ENCODE measurements around the gene CD247. TPM values are rescaled to one million over a fixed set of nuclear protein-coding genes. Genes with fewer than 3 reads are reported as not detected.

CD247 gene
- total and polyA plus RNA-seq, 9 of the 15 experiments (the other 6 are each of a cell fraction or from before 2014, with no cell fraction given) = 0.08 to 0.42 (median 0.28) TPM; not detected in 5

DNA sequence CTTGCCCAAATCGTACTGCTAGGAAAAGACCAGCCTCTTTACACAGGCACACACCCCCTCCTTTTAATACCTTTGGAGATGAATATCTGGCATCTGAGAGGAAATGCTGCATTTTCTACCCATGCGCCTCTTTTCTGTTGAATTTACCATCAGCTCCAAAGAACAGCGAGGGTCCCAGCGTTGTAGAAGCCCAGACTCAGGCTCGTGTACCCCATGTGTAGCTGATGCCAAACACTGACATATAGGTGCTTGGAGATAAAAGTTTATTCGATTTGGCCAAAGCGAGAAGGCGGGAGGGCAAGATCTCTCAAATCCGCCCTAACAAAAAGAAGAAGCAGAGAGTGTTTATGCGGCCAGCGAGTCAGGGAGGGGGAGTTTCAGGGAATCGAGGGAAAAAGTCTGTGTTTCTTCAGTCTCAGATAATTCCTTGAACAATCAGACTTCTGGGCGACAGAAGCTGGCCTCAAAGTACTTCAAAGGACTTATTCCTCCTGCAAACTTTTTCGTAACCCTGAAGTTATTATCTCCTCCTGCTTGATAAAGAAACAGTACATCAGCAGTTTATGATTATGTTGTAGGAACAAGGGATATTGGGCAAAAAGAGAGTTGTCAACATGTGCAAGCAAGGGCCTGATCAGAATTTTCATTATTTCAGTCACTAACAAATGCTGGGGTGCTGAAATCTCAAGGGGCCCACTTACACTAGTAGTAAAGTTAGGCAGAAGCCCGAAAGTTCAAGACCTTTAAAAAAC, 35.9 kb upstream of the CD247 start (continued):
- TF ChIP-seq, protein P1, sequence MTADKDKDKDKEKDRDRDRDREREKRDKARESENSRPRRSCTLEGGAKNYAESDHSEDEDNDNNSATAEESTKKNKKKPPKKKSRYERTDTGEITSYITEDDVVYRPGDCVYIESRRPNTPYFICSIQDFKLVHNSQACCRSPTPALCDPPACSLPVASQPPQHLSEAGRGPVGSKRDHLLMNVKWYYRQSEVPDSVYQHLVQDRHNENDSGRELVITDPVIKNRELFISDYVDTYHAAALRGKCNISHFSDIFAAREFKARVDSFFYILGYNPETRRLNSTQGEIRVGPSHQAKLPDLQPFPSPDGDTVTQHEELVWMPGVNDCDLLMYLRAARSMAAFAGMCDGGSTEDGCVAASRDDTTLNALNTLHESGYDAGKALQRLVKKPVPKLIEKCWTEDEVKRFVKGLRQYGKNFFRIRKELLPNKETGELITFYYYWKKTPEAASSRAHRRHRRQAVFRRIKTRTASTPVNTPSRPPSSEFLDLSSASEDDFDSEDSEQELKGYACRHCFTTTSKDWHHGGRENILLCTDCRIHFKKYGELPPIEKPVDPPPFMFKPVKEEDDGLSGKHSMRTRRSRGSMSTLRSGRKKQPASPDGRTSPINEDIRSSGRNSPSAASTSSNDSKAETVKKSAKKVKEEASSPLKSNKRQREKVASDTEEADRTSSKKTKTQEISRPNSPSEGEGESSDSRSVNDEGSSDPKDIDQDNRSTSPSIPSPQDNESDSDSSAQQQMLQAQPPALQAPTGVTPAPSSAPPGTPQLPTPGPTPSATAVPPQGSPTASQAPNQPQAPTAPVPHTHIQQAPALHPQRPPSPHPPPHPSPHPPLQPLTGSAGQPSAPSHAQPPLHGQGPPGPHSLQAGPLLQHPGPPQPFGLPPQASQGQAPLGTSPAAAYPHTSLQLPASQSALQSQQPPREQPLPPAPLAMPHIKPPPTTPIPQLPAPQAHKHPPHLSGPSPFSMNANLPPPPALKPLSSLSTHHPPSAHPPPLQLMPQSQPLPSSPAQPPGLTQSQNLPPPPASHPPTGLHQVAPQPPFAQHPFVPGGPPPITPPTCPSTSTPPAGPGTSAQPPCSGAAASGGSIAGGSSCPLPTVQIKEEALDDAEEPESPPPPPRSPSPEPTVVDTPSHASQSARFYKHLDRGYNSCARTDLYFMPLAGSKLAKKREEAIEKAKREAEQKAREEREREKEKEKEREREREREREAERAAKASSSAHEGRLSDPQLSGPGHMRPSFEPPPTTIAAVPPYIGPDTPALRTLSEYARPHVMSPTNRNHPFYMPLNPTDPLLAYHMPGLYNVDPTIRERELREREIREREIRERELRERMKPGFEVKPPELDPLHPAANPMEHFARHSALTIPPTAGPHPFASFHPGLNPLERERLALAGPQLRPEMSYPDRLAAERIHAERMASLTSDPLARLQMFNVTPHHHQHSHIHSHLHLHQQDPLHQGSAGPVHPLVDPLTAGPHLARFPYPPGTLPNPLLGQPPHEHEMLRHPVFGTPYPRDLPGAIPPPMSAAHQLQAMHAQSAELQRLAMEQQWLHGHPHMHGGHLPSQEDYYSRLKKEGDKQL (CRISPR knock-in tag; IDR thresholded peaks at IDR 0.05; ENCODE audit: borderline replicate concordance) = no peak
- no peak for TF ChIP-seq HNRNPL (IDR thresholded peaks at IDR 0.05; ENCODE audit: low read depth, low read length)
- no peak for TF ChIP-seq ELF2 (CRISPR knock-in tag; IDR thresholded peaks at IDR 0.05)
- no peak for TF ChIP-seq HLTF (IDR thresholded peaks at IDR 0.05)
- TF ChIP-seq, protein P2, sequence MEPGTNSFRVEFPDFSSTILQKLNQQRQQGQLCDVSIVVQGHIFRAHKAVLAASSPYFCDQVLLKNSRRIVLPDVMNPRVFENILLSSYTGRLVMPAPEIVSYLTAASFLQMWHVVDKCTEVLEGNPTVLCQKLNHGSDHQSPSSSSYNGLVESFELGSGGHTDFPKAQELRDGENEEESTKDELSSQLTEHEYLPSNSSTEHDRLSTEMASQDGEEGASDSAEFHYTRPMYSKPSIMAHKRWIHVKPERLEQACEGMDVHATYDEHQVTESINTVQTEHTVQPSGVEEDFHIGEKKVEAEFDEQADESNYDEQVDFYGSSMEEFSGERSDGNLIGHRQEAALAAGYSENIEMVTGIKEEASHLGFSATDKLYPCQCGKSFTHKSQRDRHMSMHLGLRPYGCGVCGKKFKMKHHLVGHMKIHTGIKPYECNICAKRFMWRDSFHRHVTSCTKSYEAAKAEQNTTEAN (CRISPR knock-in tag; IDR thresholded peaks at IDR 0.05) = no peak
- no peak for TF ChIP-seq HDGF (IDR thresholded peaks at IDR 0.05)
- no peak for TF ChIP-seq ZKSCAN8 (CRISPR knock-in tag; IDR thresholded peaks at IDR 0.05)
- no peak for TF ChIP-seq NCOA1 (IDR thresholded peaks at IDR 0.05; ENCODE audit: low read depth)
- TF ChIP-seq TAF15 (IDR thresholded peaks at IDR 0.05; ENCODE audit: low read depth, low read length) = no peak
- no peak for TF ChIP-seq CREB1 (IDR thresholded peaks at IDR 0.05)
- TF ChIP-seq CREB1 (CRISPR knock-in tag; IDR thresholded peaks at IDR 0.05) = no peak
- peak; percentile 71 for TF ChIP-seq C11orf30 (IDR thresholded peaks at IDR 0.05; ENCODE audit: low read depth)
- TF ChIP-seq ZNF253 (CRISPR knock-in tag; conservative IDR thresholded peaks at IDR 0.05) = no peak
- TF ChIP-seq ZNF384 (IDR thresholded peaks at IDR 0.05; ENCODE audit: low read depth, low read length) = no peak
- no peak; the same call in 1 of the 2 replicates for TF ChIP-seq SP1 (CRISPR knock-in tag; IDR thresholded peaks at IDR 0.05)
- TF ChIP-seq HINFP (tag; conservative IDR thresholded peaks at IDR 0.05; ENCODE audit: low read depth) = no peak
- TF ChIP-seq ILF3 (IDR thresholded peaks at IDR 0.05; ENCODE audit: borderline replicate concordance) = no peak
- TF ChIP-seq LCOR (CRISPR knock-in tag; IDR thresholded peaks at IDR 0.05) = peak; percentile 80; the same call in 1 of the 2 replicates
- no peak for TF ChIP-seq ARHGAP35 (IDR thresholded peaks at IDR 0.05; ENCODE audit: partially characterized antibody)
- TF ChIP-seq NFRKB (IDR thresholded peaks at IDR 0.05; ENCODE audit: low read depth) = no peak
- TF ChIP-seq ZNF655 (CRISPR knock-in tag; IDR thresholded peaks at IDR 0.05) = no peak
